ENCODE data around the gene CAPG. TPM values are rescaled to one million over a fixed set of nuclear protein-coding genes. Genes with fewer than 3 reads are reported as not detected.
"Not testable (repeated sequence)": the region's sequence is repeated elsewhere in the genome, so short reads cannot be mapped to it uniquely, and the experiment has no call there.

The CAPG gene
- total RNA-seq, 1 donor from 2014 or later, result 63.6 TPM

- DNase-seq, result no peak
- Mint-ChIP-seq H3K36me3 (ENCODE audit: low read depth) (no peaks in the 10 kb centered on the region), H3K27me3 (no peaks in the 10 kb centered on the region), H3K4me1 (peaks cover 2% of the 10 kb centered on the region), H3K27ac (no peak overlapping the region), H3K9me3 (no peaks in the 10 kb centered on the region), H3K4me3 (no peak overlapping the region)
- intact Hi-C loops (cut with micrococcal nuclease), result no loop called here
Observed at GRCh38 chr2:85445316-85446295, 35.4 kb upstream of the CAPG start.

GRCh38 chr2:85444629-85445172 is 34.5 kb upstream of the CAPG start:
- Mint-ChIP-seq H3K27ac (no peak overlapping the region), H3K36me3 (ENCODE audit: low read depth) (no peaks in the 10 kb centered on the region)
- intact Hi-C loops (cut with micrococcal nuclease), result no loop called here

GRCh38 chr2:85441864-85442263 is 31.7 kb upstream of the CAPG start:
- DNase-seq, result no peak
- Mint-ChIP-seq H3K9me3 (no peaks in the 10 kb centered on the region), H3K36me3 (ENCODE audit: low read depth) (no peaks in the 10 kb centered on the region), H3K27ac (peak overlapping the region; percentile 34), H3K4me1 (peaks cover 28% of the 10 kb centered on the region), H3K4me3 (no peak overlapping the region), H3K27me3 (no peaks in the 10 kb centered on the region)
- intact Hi-C loops (cut with micrococcal nuclease), result no loop called here

More at GRCh38 chr2:85444629-85445172, 34.5 kb upstream of the CAPG start:
- Mint-ChIP-seq H3K9me3 (no peaks in the 10 kb centered on the region), H3K4me1 (peaks cover 9% of the 10 kb centered on the region), H3K4me3 (no peak overlapping the region), H3K27me3 (no peaks in the 10 kb centered on the region)
- DNase-seq, result no peak

- DNase-seq, result no peak
- no peaks in the 10 kb centered on the region for H3K9me3 Mint-ChIP-seq
Observed at GRCh38 chr2:85440729-85441128, 30.6 kb upstream of the CAPG start.

GRCh38 chr2:85439986-85440385 is 29.8 kb upstream of the CAPG start:
- intact Hi-C loops (cut with micrococcal nuclease), result no loop called here

More at GRCh38 chr2:85440729-85441128, 30.6 kb upstream of the CAPG start:
- H3K4me1 Mint-ChIP-seq, result peaks cover 30% of the 10 kb centered on the region
- intact Hi-C loops (cut with micrococcal nuclease), result no loop called here
- peak overlapping the region; percentile 8 for H3K27ac Mint-ChIP-seq
- H3K36me3 Mint-ChIP-seq (ENCODE audit: low read depth), result no peaks in the 10 kb centered on the region
- H3K4me3 Mint-ChIP-seq, result no peak overlapping the region
- H3K27me3 Mint-ChIP-seq, result no peaks in the 10 kb centered on the region

DNA sequence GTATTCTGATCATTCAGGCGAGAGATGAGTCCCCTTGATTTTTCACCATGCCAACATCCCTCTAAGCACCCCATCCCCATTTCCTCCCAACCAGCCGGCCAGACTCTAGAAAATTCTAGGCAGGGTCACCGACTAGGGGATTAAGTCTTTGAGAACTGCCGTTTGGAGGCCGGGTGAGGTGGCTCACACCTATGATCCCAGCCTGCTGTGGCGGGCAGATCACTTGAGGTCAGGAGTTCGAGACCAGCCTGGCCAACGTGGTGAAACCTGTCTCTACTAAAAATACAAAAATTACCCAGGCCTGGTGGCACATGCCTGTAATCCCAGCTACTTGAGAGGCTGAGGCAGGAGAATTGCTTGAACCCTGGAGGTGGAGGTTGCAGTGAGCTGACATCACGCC is 29.4 kb upstream of the CAPG start:
- H3K36me3 Mint-ChIP-seq (ENCODE audit: low read depth), result not testable (repeated sequence)

More at GRCh38 chr2:85439986-85440385, 29.8 kb upstream of the CAPG start:
- peak overlapping the region; percentile 74 for H3K4me3 Mint-ChIP-seq
- peak; percentile 71 for DNase-seq
- H3K36me3 Mint-ChIP-seq (ENCODE audit: low read depth), result no peaks in the 10 kb centered on the region
- peaks cover 30% of the 10 kb centered on the region for H3K4me1 Mint-ChIP-seq
- H3K9me3 Mint-ChIP-seq, result no peaks in the 10 kb centered on the region
- H3K27ac Mint-ChIP-seq, result peak overlapping the region; percentile 89
- no peaks in the 10 kb centered on the region for H3K27me3 Mint-ChIP-seq

GRCh38 chr2:85439025-85439472 is 28.9 kb upstream of the CAPG start:
- peaks cover 30% of the 10 kb centered on the region for H3K4me1 Mint-ChIP-seq
- H3K27ac Mint-ChIP-seq, result peak overlapping the region; percentile 89
- intact Hi-C loops (cut with micrococcal nuclease), result no loop called here
- no peaks in the 10 kb centered on the region for H3K36me3 Mint-ChIP-seq (ENCODE audit: low read depth)
- H3K27me3 Mint-ChIP-seq, result no peaks in the 10 kb centered on the region
- no peak for DNase-seq
- peak overlapping the region; percentile 74 for H3K4me3 Mint-ChIP-seq
- H3K9me3 Mint-ChIP-seq, result no peaks in the 10 kb centered on the region

More for the DNA sequence above, 29.4 kb upstream of the CAPG start:
- H3K9me3 Mint-ChIP-seq; intact Hi-C loops (cut with micrococcal nuclease); DNase-seq; H3K27me3 Mint-ChIP-seq: not testable (repeated sequence)
- Mint-ChIP-seq H3K4me1 (peaks cover 30% of the 10 kb centered on the region), H3K27ac (peak overlapping the region; percentile 89), H3K4me3 (peak overlapping the region; percentile 74)

GRCh38 chr2:85438201-85439024 is 28.2 kb upstream of the CAPG start:
- Mint-ChIP-seq H3K4me1 (peaks cover 30% of the 10 kb centered on the region), H3K9me3 (no peaks in the 10 kb centered on the region), H3K27ac (peak overlapping the region; percentile 96), H3K36me3 (ENCODE audit: low read depth) (no peaks in the 10 kb centered on the region), H3K4me3 (peak overlapping the region; percentile 91), H3K27me3 (no peaks in the 10 kb centered on the region)
- intact Hi-C loops (cut with micrococcal nuclease), result loop anchor here (1.0 kb wide), 2 partner anchors 20 to 101 kb away; partner anchors contain the start of genes MAT2A and SH2D6
- DNase-seq, result no peak

DNA sequence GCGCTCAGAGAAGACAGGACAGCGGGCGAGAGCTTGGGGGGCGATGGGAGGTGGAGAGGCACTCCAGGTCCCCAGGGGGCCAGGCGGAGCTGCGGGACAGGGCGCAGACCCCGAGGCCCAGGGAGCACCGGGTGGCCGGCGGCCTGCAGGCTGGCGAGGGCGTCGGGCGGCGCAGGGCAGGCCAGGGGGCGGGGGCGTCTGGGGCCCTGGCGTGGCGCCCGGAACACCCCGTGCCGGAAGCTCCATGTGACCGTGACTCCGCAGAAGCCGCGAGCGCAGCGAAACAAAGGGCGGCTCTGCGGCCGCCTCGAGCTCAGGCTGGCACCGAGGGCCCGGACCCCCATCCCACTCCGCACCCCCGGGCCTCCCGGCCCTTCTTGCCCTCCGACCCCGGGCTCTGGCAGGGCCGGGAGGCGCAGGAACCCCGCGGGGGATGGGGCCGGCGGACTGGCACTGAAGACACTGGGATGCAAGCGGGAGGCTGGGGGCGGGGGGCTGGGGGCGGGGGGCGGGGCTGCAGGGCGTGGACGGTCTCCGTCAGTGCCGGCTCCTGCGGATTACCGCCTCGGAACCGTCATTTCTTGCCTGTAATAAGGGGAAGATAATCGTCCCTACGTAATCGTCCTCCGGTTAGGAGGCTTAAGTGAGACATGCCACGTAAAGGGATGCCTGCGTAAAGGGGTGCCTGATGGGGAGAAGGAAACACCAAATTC is 27.5 kb upstream of the CAPG start:
- Mint-ChIP-seq H3K4me1 (peaks cover 30% of the 10 kb centered on the region), H3K36me3 (ENCODE audit: low read depth) (no peaks in the 10 kb centered on the region), H3K9me3 (no peaks in the 10 kb centered on the region), H3K4me3 (peak overlapping the region; percentile 91), H3K27me3 (no peaks in the 10 kb centered on the region), H3K27ac (peak overlapping the region; percentile 97)
- peak; percentile 91 for DNase-seq
- intact Hi-C loops (cut with micrococcal nuclease), result loop anchor here (1.0 kb wide), 2 partner anchors 19 to 102 kb away; partner anchors contain the start of genes MAT2A and SH2D6

GRCh38 chr2:85436836-85437487 is 26.8 kb upstream of the CAPG start:
- H3K4me1 Mint-ChIP-seq, result peaks cover 30% of the 10 kb centered on the region
- no peaks in the 10 kb centered on the region for H3K9me3 Mint-ChIP-seq
- DNase-seq, result no peak
- H3K36me3 Mint-ChIP-seq (ENCODE audit: low read depth), result no peaks in the 10 kb centered on the region
- H3K27ac Mint-ChIP-seq, result peak overlapping the region; percentile 97
- peak overlapping the region; percentile 85 for H3K4me3 Mint-ChIP-seq
- intact Hi-C loops (cut with micrococcal nuclease), result no loop called here
- H3K27me3 Mint-ChIP-seq, result no peaks in the 10 kb centered on the region

DNA sequence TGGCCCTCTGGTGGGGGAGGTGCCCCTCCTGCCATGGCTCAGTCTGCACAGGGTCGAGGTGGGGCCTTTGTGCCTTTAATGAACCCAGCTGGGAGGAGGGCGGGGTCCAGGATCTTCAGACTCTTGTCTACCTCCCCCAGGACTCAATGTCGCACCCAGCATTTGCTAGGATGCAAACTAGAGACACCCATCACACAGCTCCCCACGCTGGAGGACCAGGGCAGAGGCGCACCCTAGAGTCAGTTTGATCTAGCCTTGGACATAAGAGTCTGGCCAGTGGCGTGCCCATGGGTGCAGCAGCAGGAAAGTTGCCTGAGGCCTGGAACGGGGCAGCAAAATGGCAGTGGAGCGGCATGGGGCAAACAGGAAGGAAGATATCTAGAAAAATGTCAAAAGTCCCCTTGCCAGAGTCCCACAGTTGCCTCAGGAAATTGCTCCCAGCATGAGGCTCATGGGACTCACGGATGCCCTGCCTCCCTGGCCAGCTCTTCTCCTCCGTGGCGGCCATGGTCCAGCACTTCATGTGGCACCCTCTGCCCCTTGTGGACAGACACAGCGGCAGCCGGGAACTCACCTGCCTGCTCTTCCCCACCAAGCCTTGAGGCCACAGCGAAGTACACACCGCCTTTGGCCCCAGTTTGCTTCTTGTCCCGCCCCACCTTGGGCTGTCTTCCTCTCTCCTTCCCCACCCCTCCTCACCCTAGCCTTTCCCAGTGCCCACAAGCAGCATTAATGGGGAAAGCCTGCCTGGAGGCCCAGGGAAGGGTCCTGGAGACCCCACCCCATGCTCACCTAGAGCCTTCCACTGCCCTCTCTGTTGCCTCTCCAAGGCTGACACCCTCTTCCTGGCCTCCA is 26.0 kb upstream of the CAPG start:
- Mint-ChIP-seq H3K9me3 (no peaks in the 10 kb centered on the region), H3K36me3 (ENCODE audit: low read depth) (no peaks in the 10 kb centered on the region), H3K27ac (peak overlapping the region; percentile 97), H3K4me1 (peaks cover 30% of the 10 kb centered on the region), H3K27me3 (no peaks in the 10 kb centered on the region), H3K4me3 (no peak overlapping the region)
- DNase-seq, result no peak
- intact Hi-C loops (cut with micrococcal nuclease), result no loop called here

Measured in activated CD4-positive, alpha-beta T cell treated with anti-CD3 and anti-CD28 coated beads, Interleukin-2, amount 10 ng/mL, durations not matched to agents 24 days and 14 days (primary cell).